ENCODE measurements around the gene SIRT1.

GRCh38 chr10:67924136-67924535 lies 39.7 kb downstream of the SIRT1 start:
- TF ChIP-seq GATA3 (IDR thresholded peaks at IDR 0.05; ENCODE audit: low read depth, low read length) (no peak), GATA2 (IDR thresholded peaks at IDR 0.05; ENCODE audit: low read depth, low read length) (no peak)
